IMR-90 (cell line): ENCODE results near the gene GTF3C4. TPM values are rescaled to one million over a fixed set of nuclear protein-coding genes. Genes with fewer than 3 reads are reported as not detected.

Experiments
- ATAC-seq: fragments of 200-7000 bp; cut with Tn5 transposase; 2 replicates; pipeline ENCODE4 v1.9.1; 2020; ENCODE audit warnings: low read depth, mild to moderate bottlenecking, moderate library complexity
- BruUV-seq: library from RNA; stranded (reverse); fragments of 400-500 nt; replicated peaks from 2 replicates; lab custom pipeline; 2021; lab: Mats Ljungman, UMichigan
- CTCF ChIA-PET: fragments of 300-600 bp; formaldehyde crosslinking; extraction: SDS; loops from one replicate; lab custom pipeline; 2021; ENCODE audit warnings: antibody characterized with exemption; lab: Yijun Ruan, JAX
- POLR2A ChIA-PET: fragments of 300-600 bp; sonication (Branson Sonifier 250); formaldehyde crosslinking; loops from one replicate; lab custom pipeline; 2022; ENCODE audit warnings: antibody characterized with exemption; ENCODE audit not compliant: unreplicated experiment; lab: Charles Lee
- DNase-seq: peaks from one replicate; pipeline ENCODE4 v3.0.0; 2013
- H2AFZ ChIP-seq: replicated peaks from 2 replicates; pipeline ENCODE3; 2013; ENCODE audit warnings: low read length, mild to moderate bottlenecking; ENCODE audit not compliant: poor library complexity
- H2AK5ac ChIP-seq: 2 replicates; pipeline ENCODE4 v1.6.1; 2013; ENCODE audit warnings: low read depth, low read length, inconsistent platforms
- H2AK9ac ChIP-seq: replicated peaks from 2 replicates; pipeline ENCODE3; 2013; ENCODE audit warnings: mild to moderate bottlenecking, low read depth, low read length, moderate library complexity; ENCODE audit not compliant: poor library complexity
- H2BK120ac ChIP-seq: 2 replicates; pipeline ENCODE4 v1.6.1; 2013; ENCODE audit warnings: low read depth, low read length, inconsistent platforms
- H2BK15ac ChIP-seq: 3 replicates; pipeline ENCODE4 v1.6.1; 2013; ENCODE audit warnings: low read depth, low read length, inconsistent platforms
- H2BK20ac ChIP-seq: 2 replicates; pipeline ENCODE4 v1.6.1; 2013; ENCODE audit warnings: low read depth, mild to moderate bottlenecking, inconsistent platforms, low read length, moderate library complexity
- H2BK5ac ChIP-seq: 2 replicates; pipeline ENCODE4 v1.6.1; 2013; ENCODE audit warnings: mild to moderate bottlenecking, low read depth, low read length, inconsistent platforms; ENCODE audit not compliant: poor library complexity, severe bottlenecking
- H3K14ac ChIP-seq: replicated peaks from 2 replicates; pipeline ENCODE4 v1.6.1; 2013; ENCODE audit warnings: low read depth, low read length, inconsistent platforms
- H3K18ac ChIP-seq: 2 replicates; pipeline ENCODE4 v1.6.1; 2013; ENCODE audit warnings: low read depth, low read length, control low read depth
- H3K23ac ChIP-seq: 2 replicates; pipeline ENCODE4 v1.6.1; 2013; ENCODE audit warnings: low read depth, low read length, inconsistent platforms
- H3K27ac ChIP-seq: 2 replicates; pipeline ENCODE4 v1.5.1; 2013; ENCODE audit warnings: mild to moderate bottlenecking, control low read depth, low read length; ENCODE audit not compliant: insufficient read depth
- H3K27me3 ChIP-seq: 2 replicates; pipeline ENCODE4 v1.6.1; 2013; ENCODE audit warnings: low read length; ENCODE audit not compliant: control insufficient read depth, insufficient read depth
- H3K36me3 ChIP-seq: 2 replicates; pipeline ENCODE4 v1.6.1; 2013; ENCODE audit warnings: low read length, mixed read lengths; ENCODE audit not compliant: control insufficient read depth, insufficient read depth
- H3K4ac ChIP-seq: 2 replicates; pipeline ENCODE4 v1.6.1; 2013; ENCODE audit warnings: low read depth, low read length, inconsistent platforms
- H3K4me1 ChIP-seq: 2 replicates; pipeline ENCODE4 v1.6.1; 2013; ENCODE audit warnings: low read length, mixed read lengths; ENCODE audit not compliant: control insufficient read depth, insufficient read depth
- H3K4me2 ChIP-seq: 2 replicates; pipeline ENCODE4 v1.6.1; 2013; ENCODE audit warnings: low read depth, mild to moderate bottlenecking, control low read depth, low read length, moderate library complexity
- H3K4me3 ChIP-seq: 2 replicates; pipeline ENCODE4 v1.5.1; 2013; ENCODE audit warnings: low read depth, mild to moderate bottlenecking, control low read depth, low read length, moderate library complexity; ENCODE audit not compliant: insufficient read depth
- H3K56ac ChIP-seq: 2 replicates; pipeline ENCODE4 v1.6.1; 2013; ENCODE audit warnings: low read length, inconsistent platforms; ENCODE audit not compliant: insufficient read depth; ENCODE audit errors: extremely low read depth
- H3K79me1 ChIP-seq, 2 experiments: 2 replicates each; pipeline ENCODE4 v1.6.1; 2013; ENCODE audit warnings: low read length in 2 of 2, inconsistent platforms in 1 of 2, low read depth in 1 of 2
- H3K9ac ChIP-seq: 2 replicates; pipeline ENCODE4 v1.6.1; 2013; ENCODE audit warnings: low read depth, low read length, control low read depth
- H3K9me1 ChIP-seq: 2 replicates; pipeline ENCODE4 v1.6.1; 2013; ENCODE audit warnings: low read length, inconsistent platforms; ENCODE audit not compliant: insufficient read depth
- H3K9me3 ChIP-seq: 2 replicates; pipeline ENCODE4 v1.6.1; 2013; ENCODE audit warnings: low read length; ENCODE audit not compliant: control insufficient read depth, insufficient read depth
- H4K20me1 ChIP-seq: 2 replicates; pipeline ENCODE4 v1.6.1; 2013; ENCODE audit warnings: low read length, inconsistent platforms; ENCODE audit not compliant: insufficient read depth
- H4K5ac ChIP-seq: 2 replicates; pipeline ENCODE4 v1.6.1; 2013; ENCODE audit warnings: mild to moderate bottlenecking, low read depth, low read length, control low read depth
- H4K8ac ChIP-seq, 2 experiments: 2 replicates each; pipeline ENCODE4 v1.6.1; 2013; ENCODE audit warnings: low read depth in 2 of 2, low read length in 2 of 2, control low read depth in 1 of 2, inconsistent platforms in 1 of 2
- H4K91ac ChIP-seq: 2 replicates; pipeline ENCODE4 v1.6.1; 2013; ENCODE audit warnings: low read depth, low read length, inconsistent platforms; ENCODE audit not compliant: insufficient read depth
- ELK1 ChIP-seq: fragments of 150-350 bp; IDR thresholded peaks from 2 replicates; pipeline ENCODE4 v1.6.1; 2016; ENCODE audit warnings: low read depth, mild to moderate bottlenecking, low read length, moderate library complexity, borderline replicate concordance
- NFE2L2 ChIP-seq: fragments of 150-350 bp; IDR thresholded peaks from 2 replicates; pipeline ENCODE4 v1.6.1; 2016; ENCODE audit warnings: low read depth, mild to moderate bottlenecking, low read length
- RAD21 ChIP-seq: IDR thresholded peaks from 2 replicates; pipeline ENCODE4 v1.6.1; 2012; ENCODE audit warnings: low read length, improper control_type of control experiment
- WGBS, 2 experiments: methylation state at CpG; one replicate each; pipeline versions ENCODE4 v1.1.5 to v1.1.7; 2013; ENCODE audit warnings: missing lambda C conversion rate in 2 of 2; ENCODE audit not compliant: insufficient read length in 1 of 2; ENCODE audit errors: extremely low coverage in 2 of 2; 5-methylcytosine and 5-hydroxymethylcytosine counted together
- dilution Hi-C: fragments of 300-500 bp; cut with HindIII; formaldehyde crosslinking; loops from one replicate; pipeline ENCODE4 v1.14.3; 2018; ENCODE audit warnings: low sequenced_read_pairs; ENCODE audit not compliant: unreplicated experiment
- in situ Hi-C: fragments of 300-500 bp; cut with MboI; formaldehyde crosslinking; loops from 3 replicates; pipeline ENCODE4 v1.14.3; 2019; ENCODE audit warnings: low sequenced_read_pairs, inconsistent platforms, mixed read lengths
- intact Hi-C: fragments of 100-400 bp; cut with micrococcal nuclease; formaldehyde crosslinking; loops from 2 replicates; pipeline ENCODE4 v1.10.0; 2022
- polyA plus RNA-seq, 3 experiments: library from polyadenylated mRNA; depleted of rRNA; stranded (reverse); fragments of >200 nt; gene quantifications; 2 replicates each; pipeline ENCODE4 v1.2.3, GENCODE V29; 2012; ENCODE audit warnings: low replicate concordance in 1 of 3
- total RNA-seq: library from RNA; depleted of rRNA; stranded (reverse); fragments of >200 nt; gene quantifications from 2 replicates; pipeline ENCODE4 v1.2.3, GENCODE V29; 2012

The GTF3C4 gene
- total and polyA plus RNA-seq, 2 of the 4 experiments (the other 2 are of a cell fraction) = 4.7 to 16.5 TPM

GRCh38 chr9:132645306-132645705 lies 25.0 kb upstream of the GTF3C4 start:
- dilution Hi-C loops = no loop called here

More at GRCh38 chr9:132645306-132645705, 25.0 kb upstream of the GTF3C4 start:
- Histone ChIP-seq H3K14ac (no peak overlapping the region), H4K20me1 (peaks cover 3% of the 10 kb centered on the region; the same call in 1 of the 2 replicates), H4K91ac (no peak overlapping the region), H2BK20ac (no peak overlapping the region), H3K4ac (no peak overlapping the region), H3K9me1 (peaks cover 12% of the 10 kb centered on the region), H2BK15ac (no peak overlapping the region), H2BK5ac (no peak overlapping the region), H2AK5ac (no peak overlapping the region), H2BK120ac (no peak overlapping the region), H2AK9ac (no peak overlapping the region), H4K8ac (no peak overlapping the region), H3K36me3 (peaks cover 43% of the 10 kb centered on the region), H3K9ac (no peak overlapping the region), H3K56ac (no peak overlapping the region), H3K18ac (no peak overlapping the region), H2AFZ (no peak overlapping the region), H3K4me3 (no peak overlapping the region), H3K4me2 (no peak overlapping the region), H3K9me3 (no peaks in the 10 kb centered on the region), H4K5ac (no peak overlapping the region), H3K23ac (no peak overlapping the region), H3K79me1 (peaks cover 0 to 8% of the 10 kb centered on the region in 2 experiments; a peak in 3 of 4 replicates), H3K27me3 (no peaks in the 10 kb centered on the region), H3K4me1 (peaks cover 10% of the 10 kb centered on the region), H3K27ac (no peak overlapping the region)
- DNase-seq (no peak), ATAC-seq (no peak)
- intact Hi-C loops = no loop called here
- CTCF ChIA-PET = interaction anchor here (1.9 kb wide), 1 partner anchor 12 kb away, joined by 4 read pairs; no protein-coding TSS in a partner anchor
- WGBS, 2 experiments = 100% methylated on average over 4 of the region's 8 CpGs; no CpG with 5 or more reads in 1 of the 2 experiments
- in situ Hi-C loops = no loop called here
- TF ChIP-seq ELK1 (no peak), RAD21 (no peak), NFE2L2 (no peak)
- POLR2A ChIA-PET = no interaction called here
- BruUV-seq = no TSS peak
